22Rv1 (cell line): ENCODE data around the gene TRUB2.
A peak's percentile ranks its signal among the peaks of the same experiment; 100 is the strongest.
"Not testable (repeated sequence)": the region's sequence is repeated elsewhere in the genome, so short reads cannot be mapped to it uniquely, and the experiment has no call there.

Experiments
- H3K27ac ChIP-seq: fragments of 450-650 bp; 2 replicates; pipeline ENCODE4 v1.5.1; 2017
- CTCF ChIP-seq: fragments of 450-650 bp; IDR thresholded peaks from 2 replicates; pipeline ENCODE4 v1.5.1; 2017; ENCODE audit warnings: mild to moderate bottlenecking
- ZFX ChIP-seq: fragments of 450-650 bp; IDR thresholded peaks from 2 replicates; pipeline ENCODE4 v1.6.1; 2017; ENCODE audit warnings: antibody characterized with exemption, borderline replicate concordance

Gene TRUB2

DNA sequence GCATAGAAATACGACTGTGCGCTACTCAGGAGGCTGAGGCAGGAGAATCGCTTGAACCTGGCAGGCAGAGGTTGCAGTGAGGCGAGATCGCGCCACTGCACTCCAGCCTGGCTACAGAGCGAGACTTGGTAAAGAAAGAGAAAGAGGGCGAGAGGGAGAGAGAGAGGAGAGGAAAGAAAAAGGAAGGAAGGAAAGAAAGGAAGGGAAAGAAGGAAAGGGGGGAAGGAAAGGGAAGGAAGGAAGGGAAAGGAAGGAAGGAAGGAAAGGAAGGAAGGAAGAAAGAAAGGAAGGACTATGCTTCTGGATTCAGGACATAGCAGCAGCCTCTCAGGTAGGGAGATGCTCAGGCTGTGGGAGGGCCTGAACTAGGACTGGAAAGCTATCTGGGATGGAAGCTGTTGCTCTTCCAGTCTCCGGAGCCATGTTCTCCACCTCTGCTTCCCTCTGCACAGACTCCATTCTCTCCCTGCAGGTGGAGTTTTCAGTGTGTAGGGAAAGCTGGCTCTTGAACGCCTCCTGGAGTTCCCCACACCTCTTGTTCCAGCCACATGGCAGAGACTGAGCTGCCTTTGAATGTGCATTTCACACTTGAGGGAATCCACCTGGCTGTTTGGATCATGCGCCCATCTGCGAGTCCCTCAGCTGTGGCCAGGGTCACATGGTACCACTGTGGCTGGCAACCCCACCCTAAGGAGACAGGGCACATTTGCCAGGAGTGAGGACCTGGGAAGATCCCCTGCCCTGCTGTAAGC lies 37.0 kb downstream of the TRUB2 start:
- TF ChIP-seq ZFX: no peak
- TF ChIP-seq CTCF: no peak
- H3K27ac ChIP-seq: no peak overlapping the region

- no peak overlapping the region for H3K27ac ChIP-seq
- TF ChIP-seq CTCF (no peak), ZFX (no peak)
Measured at GRCh38 chr9:128282500-128282899, 39.7 kb downstream of the TRUB2 start.

- TF ChIP-seq ZFX (no peak), CTCF (no peak)
- H3K27ac ChIP-seq: no peak overlapping the region
Measured at GRCh38 chr9:128280084-128280622, 42.1 kb downstream of the TRUB2 start.

DNA sequence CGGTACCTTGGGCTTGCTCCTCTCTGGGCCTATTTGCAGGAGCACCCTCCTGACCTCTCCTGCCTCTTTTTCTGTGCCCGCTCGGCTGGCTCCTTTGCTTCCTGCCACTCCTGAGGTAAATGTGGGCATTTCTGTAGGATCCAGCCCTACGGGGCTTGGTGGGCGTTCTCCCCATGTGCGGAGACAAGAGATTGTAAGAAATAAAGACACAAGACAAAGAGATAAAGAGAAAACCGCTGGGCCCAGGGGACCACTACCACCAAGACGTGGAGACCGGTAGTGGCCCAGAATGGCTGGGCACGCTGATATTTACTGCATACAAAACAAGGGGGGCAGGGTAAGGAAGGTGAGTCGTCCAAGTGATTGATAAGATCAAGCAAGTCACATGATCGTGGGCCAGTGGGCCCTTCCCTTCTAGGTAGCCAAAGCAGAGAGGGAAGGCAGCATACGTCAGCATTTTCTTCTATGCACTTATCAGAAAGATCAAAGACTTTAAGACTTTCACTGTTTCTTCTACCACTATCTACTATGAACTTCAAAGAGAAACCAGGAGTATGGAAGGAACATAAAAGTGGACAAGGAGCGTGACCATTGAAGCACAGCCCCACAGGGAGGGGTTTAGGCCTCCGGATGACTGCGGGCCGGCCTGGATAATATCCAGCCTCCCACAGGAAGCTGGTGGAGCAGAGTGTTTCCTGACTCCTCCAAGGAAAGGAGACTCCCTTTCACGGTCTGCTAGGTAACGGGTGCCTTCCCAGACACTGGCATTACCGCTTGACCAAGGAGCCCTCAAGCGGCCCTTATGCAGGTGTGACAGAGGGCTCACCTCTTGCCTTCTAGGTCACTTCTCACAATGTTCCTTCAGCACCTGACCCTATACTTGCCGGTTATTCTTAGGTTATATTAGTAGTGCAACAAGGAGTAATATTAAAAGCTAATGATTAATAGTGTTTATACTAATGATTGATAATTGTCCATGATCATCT lies 42.9 kb downstream of the TRUB2 start:
- not testable (repeated sequence) for H3K27ac ChIP-seq

DNA sequence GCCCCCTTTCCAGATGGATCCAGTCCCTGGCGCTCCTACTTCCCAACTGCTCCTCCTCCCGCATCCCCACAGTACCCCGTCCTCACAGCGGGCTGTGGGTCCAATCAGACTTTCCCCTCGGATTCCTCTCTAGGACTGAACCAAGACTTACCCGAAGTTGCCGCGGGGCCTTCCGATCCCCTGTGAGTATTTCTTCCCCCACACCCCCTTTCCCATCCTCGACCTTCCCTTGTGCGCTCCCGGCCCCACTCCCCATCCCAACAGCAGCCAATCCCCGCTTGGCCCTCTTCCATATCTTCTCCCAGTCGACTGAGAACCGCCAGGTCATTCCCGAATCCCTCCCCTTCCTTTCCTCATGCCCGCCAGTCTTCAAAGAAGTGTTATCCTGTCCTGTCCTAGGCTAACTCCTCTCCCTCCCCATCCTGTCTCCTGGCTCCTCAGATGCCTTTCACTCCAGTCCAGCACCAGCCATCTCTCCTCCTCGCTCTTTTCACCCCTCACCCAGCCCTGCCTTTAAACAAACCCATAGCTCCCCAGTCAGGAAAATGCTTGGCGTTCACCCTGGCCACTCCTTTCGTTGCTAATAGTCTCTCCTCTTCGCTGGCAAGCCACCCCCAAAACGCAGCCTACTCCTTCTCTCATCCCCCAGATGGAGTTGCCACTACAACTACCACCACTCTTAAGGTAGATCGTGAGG lies 45.5 kb downstream of the TRUB2 start:
- peak overlapping the region; percentile 59 for H3K27ac ChIP-seq
- TF ChIP-seq CTCF: no peak
- TF ChIP-seq ZFX: no peak

DNA sequence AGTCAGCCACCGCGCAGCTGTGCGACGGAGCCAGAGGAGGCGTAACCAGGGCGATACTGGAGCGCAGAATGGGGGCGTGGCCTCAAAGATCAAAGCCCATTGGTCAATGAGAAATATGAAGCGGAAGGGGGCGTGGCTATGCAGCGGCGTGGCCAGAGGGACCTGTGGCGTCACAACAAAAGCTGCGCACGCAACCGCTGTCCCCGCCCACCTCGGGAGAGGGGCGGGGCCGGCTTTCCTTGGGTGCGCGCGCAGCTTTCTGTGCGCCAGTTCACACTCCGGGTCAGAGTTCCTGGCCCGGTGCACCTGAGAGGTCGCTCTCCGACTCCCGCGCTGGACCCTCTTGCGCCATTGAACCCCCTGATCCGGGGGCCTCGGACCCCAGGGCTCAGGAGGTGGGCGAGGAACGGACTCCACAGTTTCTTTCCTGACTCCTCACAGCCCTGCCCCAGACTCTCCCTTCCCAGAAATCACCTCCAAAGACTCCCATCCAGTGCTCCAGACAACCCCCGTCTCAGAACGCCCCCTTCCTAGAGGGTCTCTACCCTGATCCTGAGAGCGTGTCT lies 46.2 kb downstream of the TRUB2 start, which contains the start of gene SWI5:
Gene SWI5 (plus strand): TSS at position 269 of the 566 bp plus-strand sequence.
- peak within 1 kb of the TSS; percentile 59 for H3K27ac ChIP-seq
- no peak for TF ChIP-seq CTCF
- TF ChIP-seq ZFX: no peak
